GM18502 (cell line): ENCODE measurements around the gene CYP4F8.
"Not testable (repeated sequence)": the region's sequence is repeated elsewhere in the genome, so short reads cannot be mapped to it uniquely, and the experiment has no call there.

Source experiments
- ATAC-seq: cut with Tn5 transposase; IDR thresholded peaks from one replicate; pipeline ENCODE4 v1.9.1; 2021; ENCODE audit warnings: mild to moderate bottlenecking; ENCODE audit not compliant: unreplicated experiment, poor library complexity

The CYP4F8 gene

DNA sequence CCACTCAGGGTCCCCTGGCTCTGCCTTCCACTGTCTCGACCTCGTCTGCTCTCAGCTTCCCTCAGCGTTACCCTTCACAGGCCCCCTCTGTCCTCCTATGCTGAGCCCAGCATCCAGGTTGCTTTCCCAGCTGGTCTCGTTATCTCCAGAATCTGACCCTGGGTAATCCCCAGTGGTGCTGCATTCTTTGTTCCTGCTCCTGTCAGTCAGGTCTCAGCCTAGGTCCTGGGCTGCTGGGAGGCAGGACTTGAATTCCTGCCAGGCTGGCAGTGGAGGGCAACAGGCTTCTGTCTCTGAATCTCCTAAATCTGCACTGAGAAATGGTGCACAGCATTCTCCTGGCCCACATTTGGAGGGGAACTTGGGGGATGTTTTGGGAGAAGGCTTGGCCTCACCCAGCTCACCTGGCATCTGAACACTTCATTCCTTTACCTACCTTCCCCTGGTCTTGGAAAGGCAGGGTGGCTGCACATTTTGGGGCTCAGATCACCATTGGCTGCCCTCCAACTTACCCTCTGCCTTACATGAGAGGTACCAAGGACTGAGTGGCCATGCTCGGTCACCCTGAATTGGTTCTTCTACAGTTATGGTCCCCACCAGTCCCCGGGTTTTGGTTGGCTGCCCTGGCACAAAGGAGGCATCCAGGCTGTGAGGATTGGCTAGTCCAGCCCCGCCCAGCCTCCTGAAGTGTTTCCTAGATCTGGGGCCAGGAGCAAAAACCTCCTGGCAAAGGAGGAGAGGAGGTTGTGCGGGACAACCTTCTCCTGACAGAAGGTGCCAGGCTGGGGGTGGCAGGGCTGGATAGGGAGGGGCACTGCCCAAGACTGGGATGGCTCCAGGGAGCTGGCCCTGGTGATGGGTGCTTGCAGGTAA is at the start of gene CYP4F8:
Gene CYP4F8, plus strand, starts transcription at position 712 of the 873 bp plus-strand sequence. CDS start 399 bp downstream, outside the sequence.
- no peak for ATAC-seq

- ATAC-seq = no peak
Observed at GRCh38 chr19:15570420-15570819, 44.6 kb upstream of the CYP4F8 start.

- no peak for ATAC-seq
Observed at GRCh38 chr19:15575406-15575805, 39.6 kb upstream of the CYP4F8 start.

GRCh38 chr19:15576526-15577156 is 38.4 kb upstream of the CYP4F8 start:
- no peak for ATAC-seq

DNA sequence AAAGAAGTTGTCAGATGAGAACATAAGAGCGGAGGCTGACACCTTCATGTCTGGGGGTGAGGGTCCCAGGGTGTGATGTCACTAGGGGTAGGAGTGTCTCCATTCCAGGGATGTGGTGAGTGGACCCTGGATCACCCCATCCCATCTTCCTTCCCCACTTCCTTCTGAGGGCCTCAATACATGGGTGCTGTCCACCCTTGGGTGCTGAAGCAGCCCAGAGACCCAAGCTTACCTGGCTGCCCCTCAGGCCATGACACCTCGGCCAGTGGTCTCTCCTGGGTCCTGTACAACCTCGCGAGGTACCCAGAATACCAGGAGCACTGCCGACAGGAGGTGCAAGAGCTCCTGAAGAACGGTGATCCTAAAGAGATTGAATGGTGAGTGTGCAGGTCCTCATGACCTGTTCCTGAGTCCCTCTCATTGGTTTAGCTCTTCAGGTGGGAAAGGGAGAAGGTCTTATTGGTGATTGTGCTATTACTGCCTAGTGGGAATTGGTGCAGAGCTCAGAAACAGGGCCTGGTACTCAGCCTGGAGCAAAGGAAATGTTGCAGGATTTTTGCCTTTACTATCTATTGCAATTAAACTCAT is 37.7 kb upstream of the CYP4F8 start:
- ATAC-seq = no peak

- no peak for ATAC-seq
Observed at GRCh38 chr19:15583346-15583745, 31.7 kb upstream of the CYP4F8 start.

- ATAC-seq = no peak
Observed at GRCh38 chr19:15584095-15584494, 30.9 kb upstream of the CYP4F8 start.

DNA sequence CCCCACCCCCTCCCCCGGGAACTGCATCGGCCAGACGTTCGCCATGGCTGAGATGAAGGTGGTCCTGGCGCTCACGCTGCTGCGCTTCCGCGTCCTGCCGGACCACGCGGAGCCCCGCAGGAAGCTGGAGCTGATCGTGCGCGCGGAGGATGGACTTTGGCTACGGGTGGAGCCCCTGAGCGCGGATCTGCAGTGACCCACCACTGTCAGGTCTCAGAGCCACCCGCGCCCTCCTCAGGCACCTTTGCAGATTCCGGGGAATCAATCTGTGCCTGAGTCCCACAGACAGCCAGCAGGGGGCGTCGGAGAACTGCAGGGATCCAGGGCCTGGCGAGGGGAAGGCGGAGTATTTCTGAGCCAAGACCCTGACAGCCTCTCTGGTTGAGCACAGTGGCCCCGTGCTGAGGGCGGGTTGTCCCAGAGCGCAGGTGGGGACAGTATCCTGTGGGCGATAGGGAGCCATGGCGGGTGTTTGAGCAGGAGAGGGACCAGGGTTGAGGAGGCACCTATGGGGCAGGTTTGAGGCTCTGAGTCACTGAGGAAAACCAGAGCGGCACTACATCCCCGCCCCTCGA is 30.4 kb upstream of the CYP4F8 start:
- no peak for ATAC-seq

DNA sequence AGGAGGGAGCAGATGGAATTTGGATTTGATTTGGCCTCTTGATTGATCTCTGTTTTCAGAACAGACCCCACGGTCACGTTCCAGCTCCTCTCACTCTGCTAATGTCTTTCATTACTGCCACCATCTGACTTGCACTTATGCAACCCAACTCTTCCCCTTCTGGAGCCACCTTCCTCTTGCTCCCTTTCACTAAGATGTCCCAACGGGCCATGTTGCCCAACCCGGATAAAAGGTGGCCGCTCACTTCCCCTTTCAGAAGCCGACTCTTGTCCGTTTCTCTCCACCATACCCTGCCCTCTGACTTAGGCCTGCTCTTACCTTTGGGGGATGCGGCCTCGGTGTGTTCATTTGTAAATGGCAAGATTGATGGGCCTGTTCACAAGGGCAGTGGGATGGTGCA is 27.4 kb upstream of the CYP4F8 start:
- no peak for ATAC-seq

DNA sequence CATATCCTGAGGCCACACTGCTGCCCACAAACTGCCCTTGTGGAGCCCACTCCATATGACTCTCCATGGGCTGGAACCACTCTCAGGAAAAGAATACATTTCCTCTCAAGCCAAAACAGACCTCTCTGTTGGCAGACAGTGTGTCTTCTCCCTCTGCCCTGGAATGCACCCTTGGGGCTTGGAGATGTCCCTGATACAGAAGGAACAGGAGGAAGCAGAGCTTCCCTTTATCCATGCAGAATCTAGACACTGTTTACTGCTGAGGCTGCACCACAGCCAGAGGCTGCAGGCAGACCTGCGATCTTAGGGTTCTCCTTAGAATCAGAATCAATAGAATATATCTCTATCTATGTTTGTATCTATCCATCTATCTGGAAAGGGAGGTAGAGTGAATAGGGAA is 26.8 kb upstream of the CYP4F8 start:
- ATAC-seq = no peak

- no peak for ATAC-seq
Observed at GRCh38 chr19:15589760-15590451, 25.1 kb upstream of the CYP4F8 start.

- ATAC-seq = no peak
Observed at GRCh38 chr19:15591796-15592195, 23.2 kb upstream of the CYP4F8 start.

- ATAC-seq = not testable (repeated sequence)
Observed at GRCh38 chr19:15592506-15592905, 22.5 kb upstream of the CYP4F8 start.

DNA sequence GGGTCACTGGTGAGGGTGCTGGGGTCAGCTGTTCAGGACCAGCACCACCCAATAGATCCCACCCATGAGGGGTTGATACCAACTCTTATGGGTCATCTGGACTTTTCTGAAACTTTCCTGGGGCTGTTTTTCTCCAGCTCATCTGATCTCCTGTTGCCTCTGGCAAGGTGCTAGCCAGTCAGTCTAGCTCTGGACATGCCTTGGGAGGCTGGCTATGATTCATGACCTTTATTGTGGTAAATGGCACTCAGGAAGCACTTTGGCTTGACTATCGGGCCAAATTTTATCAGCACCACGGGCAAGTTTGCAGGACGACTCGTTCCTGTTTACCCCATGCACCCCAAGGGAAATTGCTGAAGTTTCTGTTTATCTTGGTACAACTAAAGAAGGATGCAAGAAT is 21.3 kb upstream of the CYP4F8 start:
- ATAC-seq = not testable (repeated sequence)

DNA sequence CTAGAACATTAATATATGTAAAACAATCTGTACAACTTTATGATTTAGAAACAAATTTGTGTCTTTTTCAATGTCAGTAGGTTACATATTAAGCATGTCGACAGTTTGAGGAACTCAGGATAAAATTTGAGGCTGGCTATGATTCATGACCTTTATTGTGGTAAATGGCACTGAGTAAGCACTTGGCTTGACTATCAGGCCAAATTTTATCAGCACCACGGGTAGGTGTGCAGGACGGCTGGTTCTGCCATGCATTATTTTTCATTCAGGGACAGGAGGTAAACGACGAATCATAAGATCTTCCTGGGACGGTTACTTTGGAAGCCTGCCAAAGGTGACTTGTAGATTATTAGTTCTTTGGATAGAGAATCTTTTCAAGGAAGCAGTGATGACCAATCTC is 19.9 kb upstream of the CYP4F8 start:
- no peak for ATAC-seq

DNA sequence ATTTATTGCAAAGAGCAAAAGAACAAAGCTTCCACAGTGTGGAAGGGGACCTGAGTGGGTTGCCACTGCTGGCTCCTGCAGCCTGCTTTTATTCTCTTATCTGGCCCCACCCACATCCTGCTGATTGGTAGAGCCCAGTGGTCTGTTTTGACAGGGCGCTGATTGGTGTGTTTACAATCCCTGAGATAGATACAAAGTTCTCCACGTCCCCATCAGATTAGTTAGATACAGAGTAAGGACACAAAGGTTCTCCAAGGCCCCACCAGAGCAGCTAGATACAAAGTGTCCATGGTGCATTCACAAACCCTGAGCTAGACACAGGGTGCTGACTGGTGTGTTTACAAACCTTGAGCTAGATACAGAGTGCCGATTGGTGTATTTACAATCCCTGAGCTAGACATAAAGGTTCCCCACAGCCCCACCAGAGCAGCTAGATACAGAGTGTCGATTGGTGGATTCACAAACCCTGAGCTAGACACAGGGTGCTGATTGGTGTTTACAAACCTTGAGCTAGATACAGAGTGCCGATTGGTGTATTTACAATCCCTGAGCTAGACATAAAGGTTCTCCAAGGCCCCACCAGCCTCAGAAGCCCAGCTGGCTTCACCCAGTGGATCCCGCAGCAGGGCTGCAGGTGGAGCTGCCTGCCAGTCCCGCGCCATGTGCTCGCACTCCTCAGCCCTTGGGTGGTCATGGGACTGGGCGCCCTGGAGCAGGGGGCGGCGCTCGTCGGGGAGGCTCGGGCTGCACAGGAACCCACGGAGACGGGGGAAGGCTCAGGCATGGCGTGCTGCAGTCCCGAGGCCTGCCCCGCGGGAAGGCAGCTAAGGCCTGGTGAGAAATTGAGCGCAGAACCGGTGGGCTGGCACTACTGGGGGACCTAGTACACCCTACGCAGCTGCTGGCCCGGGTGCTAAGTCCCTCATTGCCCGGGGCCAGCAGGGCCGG is 6.8 kb upstream of the CYP4F8 start:
- ATAC-seq = not testable (repeated sequence)

DNA sequence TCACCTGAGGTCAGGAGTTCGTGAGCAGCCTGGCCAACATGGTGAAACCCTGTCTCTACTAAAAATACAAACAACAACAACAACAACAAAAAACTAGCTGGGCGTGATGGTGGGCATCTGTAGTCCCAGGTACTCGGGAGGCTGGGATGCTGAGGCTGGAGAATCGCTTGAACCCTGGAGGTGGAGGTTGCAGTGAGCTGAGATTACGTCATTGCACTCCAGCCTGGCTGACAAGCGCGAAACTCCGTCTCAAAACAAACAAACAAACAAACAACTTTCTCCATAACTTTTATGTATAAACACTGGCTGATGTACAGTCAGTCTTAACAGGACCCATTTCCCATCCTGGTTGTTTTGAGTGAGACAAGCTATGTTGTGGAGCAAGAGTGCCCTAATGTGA is 5.8 kb upstream of the CYP4F8 start:
- no peak for ATAC-seq

DNA sequence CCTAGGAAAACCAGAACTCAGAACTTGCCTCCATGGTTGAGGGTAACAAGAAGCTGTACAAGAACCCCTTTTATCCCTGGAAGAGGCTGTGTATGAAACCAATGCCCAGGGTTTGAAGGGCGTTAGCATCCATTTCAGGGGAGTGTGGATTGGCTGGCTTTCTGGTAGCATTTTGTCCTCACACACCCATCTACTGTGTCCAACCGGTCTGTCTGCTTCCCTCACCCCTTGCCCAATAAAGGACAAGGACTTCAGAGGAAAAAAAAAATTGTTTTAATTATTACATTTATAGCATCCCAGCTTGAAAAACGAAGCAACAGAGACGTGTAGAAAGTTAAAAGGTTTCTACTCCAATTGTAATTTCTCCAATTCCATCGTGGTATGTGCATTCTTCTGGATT is 2.7 kb upstream of the CYP4F8 start:
- ATAC-seq = no peak

GRCh38 chr19:15613338-15613737 is 1.7 kb upstream of the CYP4F8 start:
- no peak for ATAC-seq
